GM12878 (cell line): ENCODE results near the gene CRHBP. TPM values are rescaled to one million over a fixed set of nuclear protein-coding genes. Genes with fewer than 3 reads are reported as not detected.
"Not testable (repeated sequence)": the region's sequence is repeated elsewhere in the genome, so short reads cannot be mapped to it uniquely, and the experiment has no call there.

Source experiments
- ATAC-seq: fragments of 200-7000 bp; cut with Tn5 transposase; 3 replicates; pipeline ENCODE4 v1.9.1; 2020; ENCODE audit warnings: mild to moderate bottlenecking, moderate library complexity
- BruUV-seq: library from RNA; stranded (reverse); fragments of 400-500 nt; replicated peaks from 2 replicates; lab custom pipeline; 2021; lab: Mats Ljungman, UMichigan
- CTCF ChIA-PET: fragments of 300-600 bp; sonication (Branson Sonifier 250); formaldehyde crosslinking; extraction: SDS; loops from one replicate; lab custom pipeline; 2021; ENCODE audit warnings: inconsistent platforms; lab: Yijun Ruan, JAX
- POLR2A ChIA-PET: fragments of 350-600 bp; formaldehyde crosslinking; extraction: SDS; loops from one replicate; lab custom pipeline; 2021; ENCODE audit warnings: inconsistent platforms; lab: Charles Lee
- RAD21 ChIA-PET: fragments of 300-600 bp; sonication (Branson Sonifier 250); formaldehyde crosslinking; loops from one replicate; lab custom pipeline; 2023; ENCODE audit warnings: antibody characterized with exemption; ENCODE audit not compliant: unreplicated experiment; lab: Charles Lee
- SMC1A ChIA-PET: fragments of 300-600 bp; sonication (Branson Sonifier 250); formaldehyde crosslinking; loops from one replicate; lab custom pipeline; 2023; ENCODE audit not compliant: unreplicated experiment, uncharacterized antibody; lab: Charles Lee
- DNase-seq: peaks from one replicate; pipeline ENCODE4 v3.0.0-alpha.2; 2011; ENCODE audit warnings: low read depth, low spot score
- FAIRE-seq: peaks from 3 replicates; lab custom pipeline; 2011; peaks lifted over from hg19 to GRCh38; lab: Jason Lieb, UNC
- H2AFZ ChIP-seq: 2 replicates; pipeline ENCODE4 v1.6.0; 2011; ENCODE audit warnings: low read depth, low read length, control low read depth; ENCODE audit not compliant: control insufficient read depth
- H3K27ac ChIP-seq: 2 replicates; pipeline ENCODE4 v1.5.1; 2011; ENCODE audit warnings: control low read depth; ENCODE audit not compliant: control insufficient read depth, insufficient read depth
- H3K27me3 ChIP-seq, 2 experiments: replicated peaks in 1 of 2; 2 replicates each; pipeline versions ENCODE4 v1.6.0 to v1.6.1; 2011; ENCODE audit warnings: low read length in 1 of 2; ENCODE audit not compliant: control insufficient read depth in 2 of 2, insufficient read depth in 2 of 2
- H3K36me3 ChIP-seq, 2 experiments: 2 replicates each; pipeline ENCODE4 v1.5.1; 2011; ENCODE audit warnings: low read length in 1 of 2; ENCODE audit not compliant: control insufficient read depth in 2 of 2, insufficient read depth in 2 of 2
- H3K4me1 ChIP-seq: 2 replicates; pipeline ENCODE4 v1.6.1; 2011; ENCODE audit warnings: mild to moderate bottlenecking, low read length, moderate library complexity, mixed read lengths; ENCODE audit not compliant: control insufficient read depth, insufficient read depth
- H3K4me2 ChIP-seq: 2 replicates; pipeline ENCODE4 v1.6.0; 2011; ENCODE audit warnings: control low read depth; ENCODE audit not compliant: control insufficient read depth, insufficient read depth
- H3K4me3 ChIP-seq: fragments of 200-600 bp; sonication (generic); 2 replicates; pipeline ENCODE4 v1.5.1; 2016
- H3K79me2 ChIP-seq: 2 replicates; pipeline ENCODE4 v1.6.0; 2011; ENCODE audit warnings: low read length; ENCODE audit not compliant: control insufficient read depth, insufficient read depth
- H3K9ac ChIP-seq: 2 replicates; pipeline ENCODE4 v1.8.0; 2011; ENCODE audit warnings: low read length, control low read depth, mixed read lengths; ENCODE audit not compliant: control insufficient read depth, insufficient read depth
- H3K9me3 ChIP-seq: replicated peaks from 3 replicates; pipeline ENCODE4 v1.5.1; 2011; ENCODE audit warnings: mild to moderate bottlenecking, low read length; ENCODE audit not compliant: control insufficient read depth, insufficient read depth
- H4K20me1 ChIP-seq: 2 replicates; pipeline ENCODE4 v1.6.0; 2011; ENCODE audit not compliant: control insufficient read depth, insufficient read depth
- CREM ChIP-seq: IDR thresholded peaks from 2 replicates; pipeline ENCODE4 v1.6.1; 2014; ENCODE audit warnings: antibody characterized with exemption, low read depth
- ETV6 ChIP-seq, 2 experiments: fragments of 450-650 bp in 1 of 2; IDR thresholded peaks in 1 of 2; conservative IDR thresholded peaks in 1 of 2; 2 replicates each; pipeline ENCODE4 v1.6.1; 2014; ENCODE audit warnings: antibody characterized with exemption in 1 of 2, borderline replicate concordance in 1 of 2, low read depth in 1 of 2, mild to moderate bottlenecking in 1 of 2, moderate library complexity in 1 of 2
- SPI1 ChIP-seq: IDR thresholded peaks from 2 replicates; pipeline ENCODE4 v1.6.1; 2011; ENCODE audit warnings: low read depth, mild to moderate bottlenecking, low read length, moderate library complexity, borderline replicate concordance; ENCODE audit not compliant: insufficient read depth
- WRNIP1 ChIP-seq: IDR thresholded peaks from 2 replicates; pipeline ENCODE4 v1.6.1; 2011; ENCODE audit warnings: low read depth, low read length, improper control_type of control experiment, borderline replicate concordance
- YY1 ChIP-seq: IDR thresholded peaks from 2 replicates; pipeline ENCODE4 v1.6.1; 2011; ENCODE audit warnings: low read depth, mild to moderate bottlenecking, low read length
- WGBS: methylation state at CpG from one replicate; pipeline ENCODE4 v1.1.6; 2016; ENCODE audit warnings: low lambda C conversion rate; ENCODE audit not compliant: insufficient replicate concordance, insufficient coverage; ENCODE audit errors: missing lambda C conversion rate; 5-methylcytosine and 5-hydroxymethylcytosine counted together
- in situ Hi-C: fragments of 300-500 bp; cut with MboI; formaldehyde crosslinking; loops from 9 replicates; pipeline ENCODE4 v1.14.3; 2018; ENCODE audit warnings: mixed read lengths
- intact Hi-C: fragments of 100-400 bp; cut with micrococcal nuclease; formaldehyde crosslinking; loops from one replicate; pipeline ENCODE4 v1.14.2; 2022; ENCODE audit not compliant: unreplicated experiment
- polyA plus RNA-seq, 11 experiments: library from polyadenylated mRNA; depleted of rRNA in 4 of 11; unstranded in 6 of 11; stranded (reverse) in 5 of 11; fragments of >200 nt; fragmentation: Nextera tagmentation in 4 of 11; fragmentation: Illumina TruSeq in 1 of 11; extraction: Ambion mirVana in 4 of 11; extraction: Trizol in 1 of 11; gene quantifications; 1 replicate in 1 of 11; 2 replicates in 10 of 11; pipeline versions ENCODE4 v1.2.1 to v1.2.3, GENCODE V29; 2011 to 2016; ENCODE audit warnings: inconsistent platforms in 2 of 11, missing spikeins in 2 of 11, low read depth in 1 of 11
- total RNA-seq, 4 experiments: library from RNA; depleted of rRNA in 3 of 4; stranded (reverse); fragments of >200 nt in 3 of 4; fragmentation: Illumina TruSeq in 1 of 4; extraction: Trizol in 1 of 4; gene quantifications; 2 replicates each; pipeline versions ENCODE4 v1.2.1 to v1.2.3, GENCODE V29; 2013 to 2021

Gene CRHBP
- total and polyA plus RNA-seq, 10 of the 15 experiments (the other 5 are each of a cell fraction or from before 2014, with no cell fraction given) = 0.04 to 0.32 TPM; not detected in 8

- H4K20me1 ChIP-seq, in situ Hi-C loops, SMC1A ChIA-PET, H3K4me3 ChIP-seq, H3K36me3 ChIP-seq, H3K4me1 ChIP-seq, H3K4me2 ChIP-seq, ATAC-seq, RAD21 ChIA-PET, CTCF ChIA-PET, H3K27ac ChIP-seq, H3K9ac ChIP-seq, intact Hi-C loops, DNase-seq, POLR2A ChIA-PET, H2AFZ ChIP-seq, H3K9me3 ChIP-seq, H3K79me2 ChIP-seq, FAIRE-seq, H3K27me3 ChIP-seq, BruUV-seq: not testable (repeated sequence)
- 57% methylated on average over 14 of the region's 14 CpGs for WGBS
These were observed 38.2 kb upstream of the CRHBP start for GRCh38 chr5:76914671-76915070.

- Histone ChIP-seq H3K27ac (no peak overlapping the region), H3K27me3 (peaks cover 0 to 2% of the 10 kb centered on the region in 2 experiments; a peak in 1 of 4 replicates), H3K4me1 (no peaks in the 10 kb centered on the region), H3K4me3 (no peak overlapping the region), H3K9me3 (no peaks in the 10 kb centered on the region; the same call in 2 of the 3 replicates), H3K36me3 (no peaks in the 10 kb centered on the region), H2AFZ (no peak overlapping the region), H3K9ac (no peak overlapping the region), H4K20me1 (no peaks in the 10 kb centered on the region), H3K4me2 (no peak overlapping the region), H3K79me2 (no peaks in the 10 kb centered on the region)
- FAIRE-seq (no peak), DNase-seq (no peak), ATAC-seq (no peak; the same call in 1 of the 3 replicates)
- ChIA-PET CTCF (interaction anchor here (0.6 kb wide), 1 partner anchor 69 kb away, joined by 3 read pairs; no protein-coding TSS in a partner anchor), RAD21 (no interaction called here), SMC1A (interaction anchor here (0.6 to 0.9 kb wide), 2 partner anchors 9 to 53 kb away, joined by 3 read pairs; no protein-coding TSS in a partner anchor), POLR2A (no interaction called here)
- intact Hi-C loops = no loop called here
- in situ Hi-C loops = no loop called here
- TF ChIP-seq SPI1 = no peak
- TF ChIP-seq ETV6 (conservative IDR thresholded peaks at IDR 0.05 in 1 of 2, IDR thresholded peaks at IDR 0.05 in 1 of 2; ENCODE audit: borderline replicate concordance in 1 of 2, low read depth in 1 of 2) = no peak
- TF ChIP-seq CREM = no peak
- no peak for TF ChIP-seq WRNIP1
- TF ChIP-seq YY1 = no peak
- 33% methylated on average over 3 of the region's 3 CpGs for WGBS
- no TSS peak for BruUV-seq
These were observed 34.3 kb upstream of the CRHBP start for GRCh38 chr5:76918539-76918938.
